Mesendoderm (in vitro differentiated cells): ENCODE measurements around the gene IPCEF1.
"Not testable (repeated sequence)": the region's sequence is repeated elsewhere in the genome, so short reads cannot be mapped to it uniquely, and the experiment has no call there.

Source experiments
- DNase-seq: peaks from one replicate; pipeline ENCODE4 v3.0.0; 2013
- H2AK5ac ChIP-seq: 2 replicates; pipeline ENCODE4 v1.6.1; 2013; ENCODE audit warnings: low read length, inconsistent platforms
- H2BK120ac ChIP-seq: 2 replicates; pipeline ENCODE4 v1.6.1; 2013; ENCODE audit warnings: low read depth, mild to moderate bottlenecking, low read length, moderate library complexity, mixed read lengths
- H2BK15ac ChIP-seq: replicated peaks from 2 replicates; pipeline ENCODE4 v1.6.1; 2013; ENCODE audit warnings: low read depth, mild to moderate bottlenecking, moderate library complexity
- H2BK5ac ChIP-seq: 2 replicates; pipeline ENCODE4 v1.6.1; 2013; ENCODE audit warnings: low read length, inconsistent platforms
- H3K18ac ChIP-seq: 2 replicates; pipeline ENCODE4 v1.6.1; 2013; ENCODE audit warnings: mild to moderate bottlenecking, low read length, mixed read lengths
- H3K23ac ChIP-seq: one replicate; pipeline ENCODE4 v1.6.1; 2013; ENCODE audit warnings: low read length
- H3K27ac ChIP-seq: 2 replicates; pipeline ENCODE4 v1.5.1; 2013; ENCODE audit warnings: low read depth, mild to moderate bottlenecking, inconsistent platforms, low read length, moderate library complexity
- H3K27me3 ChIP-seq: 2 replicates; pipeline ENCODE4 v1.6.1; 2013; ENCODE audit warnings: low read length, control low read depth, mild to moderate bottlenecking, inconsistent platforms; ENCODE audit not compliant: insufficient read depth, poor library complexity
- H3K36me3 ChIP-seq: 2 replicates; pipeline ENCODE4 v1.6.1; 2013; ENCODE audit warnings: low read length, inconsistent platforms; ENCODE audit not compliant: control insufficient read depth, insufficient read depth
- H3K4ac ChIP-seq: one replicate; pipeline ENCODE4 v1.6.1; 2013; ENCODE audit warnings: low read depth, mild to moderate bottlenecking, low read length, moderate library complexity
- H3K4me1 ChIP-seq: 2 replicates; pipeline ENCODE4 v1.6.1; 2013; ENCODE audit warnings: low read depth, low read length, inconsistent platforms; ENCODE audit not compliant: control insufficient read depth
- H3K4me2 ChIP-seq: 2 replicates; pipeline ENCODE4 v1.6.1; 2013; ENCODE audit warnings: low read length
- H3K4me3 ChIP-seq: 2 replicates; pipeline ENCODE4 v1.5.1; 2013; ENCODE audit warnings: mild to moderate bottlenecking, low read length
- H3K56ac ChIP-seq: one replicate; pipeline ENCODE4 v1.6.1; 2013; ENCODE audit warnings: low read length
- H3K79me1 ChIP-seq: 2 replicates; pipeline ENCODE4 v1.6.1; 2013; ENCODE audit warnings: low read length, inconsistent platforms
- H3K79me2 ChIP-seq: 2 replicates; pipeline ENCODE4 v1.6.1; 2013; ENCODE audit warnings: mild to moderate bottlenecking, low read length; ENCODE audit not compliant: control insufficient read depth, insufficient read depth
- H3K9ac ChIP-seq: 2 replicates; pipeline ENCODE4 v1.6.1; 2013; ENCODE audit warnings: low read length, inconsistent platforms
- H4K5ac ChIP-seq: one replicate; pipeline ENCODE4 v1.6.1; 2013; ENCODE audit warnings: low read length
- H4K8ac ChIP-seq: one replicate; pipeline ENCODE4 v1.6.1; 2013; ENCODE audit warnings: low read depth, mild to moderate bottlenecking, control low read depth, low read length, moderate library complexity
- WGBS: extraction: QIAGEN DNeasy Blood & Tissue Kit; methylation state at CpG from one replicate; pipeline ENCODE4 v1.1.7; 2013; ENCODE audit warnings: low lambda C conversion rate, missing lambda C conversion rate; ENCODE audit not compliant: insufficient coverage; ENCODE audit errors: extremely low coverage; 5-methylcytosine and 5-hydroxymethylcytosine counted together

The IPCEF1 gene

GRCh38 chr6:154329350-154330170 lies 27.0 kb downstream of the IPCEF1 start:
- H3K79me2 ChIP-seq: no peaks in the 10 kb centered on the region
- no peak overlapping the region for H3K4me2 ChIP-seq
- no peak overlapping the region for H3K27ac ChIP-seq
- no peaks in the 10 kb centered on the region for H3K79me1 ChIP-seq
- no peak overlapping the region for H4K8ac ChIP-seq
- H2BK15ac ChIP-seq: no peak overlapping the region
- no peak overlapping the region for H2AK5ac ChIP-seq
- H3K27me3 ChIP-seq: no peaks in the 10 kb centered on the region
- H3K23ac ChIP-seq: no peak overlapping the region
- WGBS: no CpG with 5 or more reads among the region's 10 CpGs
- no peaks in the 10 kb centered on the region for H3K4me1 ChIP-seq
- H3K18ac ChIP-seq: no peak overlapping the region
- no peak overlapping the region for H3K4me3 ChIP-seq
- H3K56ac ChIP-seq: no peak overlapping the region
- no peak overlapping the region for H2BK120ac ChIP-seq
- peak overlapping the region; percentile 2 for H4K5ac ChIP-seq
- no peak overlapping the region for H2BK5ac ChIP-seq
- H3K4ac ChIP-seq: no peak overlapping the region
- no peak overlapping the region for H3K9ac ChIP-seq
- no peaks in the 10 kb centered on the region for H3K36me3 ChIP-seq
- DNase-seq: no peak

GRCh38 chr6:154327313-154327712 lies 29.3 kb downstream of the IPCEF1 start:
- not testable (repeated sequence) for H2BK15ac ChIP-seq, H3K27ac ChIP-seq, H3K36me3 ChIP-seq, H2BK5ac ChIP-seq, H3K79me2 ChIP-seq, H3K27me3 ChIP-seq, H3K4me1 ChIP-seq, H3K56ac ChIP-seq, H3K9ac ChIP-seq, H2AK5ac ChIP-seq, DNase-seq, H3K4me3 ChIP-seq, H2BK120ac ChIP-seq, H4K5ac ChIP-seq, H3K18ac ChIP-seq, H3K4me2 ChIP-seq, H3K23ac ChIP-seq, H3K4ac ChIP-seq, H4K8ac ChIP-seq, H3K79me1 ChIP-seq
- no CpG with 5 or more reads among the region's 1 CpG for WGBS

- H3K36me3 ChIP-seq: no peaks in the 10 kb centered on the region
- H3K27me3 ChIP-seq: no peaks in the 10 kb centered on the region
- H3K79me1 ChIP-seq: no peaks in the 10 kb centered on the region
- H3K4me2 ChIP-seq: no peak overlapping the region
- no peak overlapping the region for H3K4me3 ChIP-seq
- H3K9ac ChIP-seq: no peak overlapping the region
- H3K18ac ChIP-seq: no peak overlapping the region
- no peak overlapping the region for H2BK5ac ChIP-seq
- H3K23ac ChIP-seq: no peak overlapping the region
- H3K56ac ChIP-seq: no peak overlapping the region
- no peak overlapping the region for H3K4ac ChIP-seq
- H3K27ac ChIP-seq: no peak overlapping the region
- H3K4me1 ChIP-seq: no peaks in the 10 kb centered on the region
- H2BK120ac ChIP-seq: no peak overlapping the region
- no peak overlapping the region for H2BK15ac ChIP-seq
- DNase-seq: no peak
- H4K5ac ChIP-seq: no peak overlapping the region
- no peak overlapping the region for H2AK5ac ChIP-seq
- H4K8ac ChIP-seq: no peak overlapping the region
- H3K79me2 ChIP-seq: no peaks in the 10 kb centered on the region
Observed at GRCh38 chr6:154325142-154325541, 31.5 kb downstream of the IPCEF1 start.

GRCh38 chr6:154320181-154320580 lies 36.4 kb downstream of the IPCEF1 start:
- H3K9ac ChIP-seq: no peak overlapping the region
- no peaks in the 10 kb centered on the region for H3K36me3 ChIP-seq
- DNase-seq: no peak
- H3K79me2 ChIP-seq: no peaks in the 10 kb centered on the region
- H2BK5ac ChIP-seq: no peak overlapping the region
- no peak overlapping the region for H3K18ac ChIP-seq
- H3K4me1 ChIP-seq: no peaks in the 10 kb centered on the region
- no peaks in the 10 kb centered on the region for H3K79me1 ChIP-seq
- H3K27me3 ChIP-seq: no peaks in the 10 kb centered on the region
- H4K5ac ChIP-seq: no peak overlapping the region
- no peak overlapping the region for H3K4ac ChIP-seq
- H2BK120ac ChIP-seq: no peak overlapping the region
- H3K4me2 ChIP-seq: no peak overlapping the region
- H2BK15ac ChIP-seq: no peak overlapping the region
- WGBS: no CpG with 5 or more reads among the region's 3 CpGs
- no peak overlapping the region for H2AK5ac ChIP-seq
- H3K56ac ChIP-seq: no peak overlapping the region
- no peak overlapping the region for H3K27ac ChIP-seq
- no peak overlapping the region for H4K8ac ChIP-seq
- H3K4me3 ChIP-seq: no peak overlapping the region
- H3K23ac ChIP-seq: no peak overlapping the region

- Histone ChIP-seq H3K4me3 (no peak overlapping the region), H2AK5ac (no peak overlapping the region), H3K4ac (no peak overlapping the region), H4K5ac (no peak overlapping the region), H3K27me3 (no peaks in the 10 kb centered on the region), H3K18ac (no peak overlapping the region), H3K9ac (no peak overlapping the region), H2BK5ac (no peak overlapping the region), H3K79me1 (no peaks in the 10 kb centered on the region), H3K27ac (no peak overlapping the region), H3K79me2 (no peaks in the 10 kb centered on the region), H3K4me1 (no peaks in the 10 kb centered on the region), H4K8ac (no peak overlapping the region), H3K4me2 (no peak overlapping the region), H3K56ac (no peak overlapping the region), H2BK120ac (no peak overlapping the region), H2BK15ac (no peak overlapping the region), H3K36me3 (no peaks in the 10 kb centered on the region), H3K23ac (no peak overlapping the region)
- WGBS: no CpG with 5 or more reads among the region's 8 CpGs
- DNase-seq: no peak
Observed at GRCh38 chr6:154319231-154319858, 37.3 kb downstream of the IPCEF1 start.
